Lung (tissue), 12 donors: ENCODE measurements around the gene SLC9A5. TPM values are rescaled to one million over a fixed set of nuclear protein-coding genes. Genes with fewer than 3 reads are reported as not detected.

Source experiments
- ATAC-seq: fragments of 200-7000 bp; cut with Tn5 transposase; one replicate; pipeline ENCODE4 v1.9.1; 2020; ENCODE audit warnings: moderate number of reproducible peaks; ENCODE audit not compliant: insufficient read depth, low FRiP score
- DNase-seq, 3 donors: peaks; one replicate each; pipeline ENCODE4 v3.0.0-alpha.2; 2013 to 2017
- H3K27ac ChIP-seq, 2 donors: one replicate each; pipeline ENCODE4 v1.5.1; 2013; ENCODE audit warnings: mild to moderate bottlenecking in 2 of 2, moderate library complexity in 2 of 2, control low read depth in 1 of 2, inconsistent platforms in 1 of 2, low read depth in 1 of 2, low read length in 1 of 2
- H3K27me3 ChIP-seq, 3 donors: one replicate each; pipeline ENCODE4 v1.5.1; 2013; ENCODE audit warnings: low read length in 2 of 3; ENCODE audit not compliant: control insufficient read depth in 3 of 3, insufficient read depth in 3 of 3
- H3K36me3 ChIP-seq, 4 donors: one replicate each; pipeline ENCODE4 v1.5.1; 2013; ENCODE audit warnings: low read length in 4 of 4, mild to moderate bottlenecking in 1 of 4, moderate library complexity in 1 of 4; ENCODE audit not compliant: control insufficient read depth in 4 of 4, insufficient read depth in 4 of 4
- H3K4me1 ChIP-seq, 5 donors: one replicate each; pipeline ENCODE4 v1.5.1; 2013; ENCODE audit warnings: low read length in 5 of 5, mild to moderate bottlenecking in 2 of 5, moderate library complexity in 1 of 5; ENCODE audit not compliant: control insufficient read depth in 5 of 5, insufficient read depth in 5 of 5
- H3K4me3 ChIP-seq: one replicate; pipeline ENCODE4 v1.5.1; 2013; ENCODE audit warnings: mild to moderate bottlenecking, control low read depth, moderate library complexity
- H3K9ac ChIP-seq, 2 donors: one replicate each; pipeline ENCODE4 v1.5.1; 2013; ENCODE audit warnings: low read length in 2 of 2, control low read depth in 1 of 2; ENCODE audit not compliant: insufficient read depth in 1 of 2
- H3K9me3 ChIP-seq, 4 donors: one replicate each; pipeline ENCODE4 v1.5.1; 2013; ENCODE audit warnings: low read length in 3 of 4, mild to moderate bottlenecking in 1 of 4, moderate library complexity in 1 of 4; ENCODE audit not compliant: control insufficient read depth in 4 of 4, insufficient read depth in 3 of 4
- WGBS, 2 donors: extraction: QIAGEN DNeasy Blood & Tissue Kit; methylation state at CpG; one replicate each; pipeline ENCODE4 v1.1.7; 2013; 5-methylcytosine and 5-hydroxymethylcytosine counted together
- polyA plus RNA-seq, 2 donors: library from polyadenylated mRNA; stranded (reverse); fragments of 200-250 nt; gene quantifications; one replicate each; pipeline ENCODE4 v1.2.1, GENCODE V29; 2013
- total RNA-seq, 2 donors: library from RNA; depleted of rRNA in 1 of 2; stranded (reverse); fragments of >200 nt in 1 of 2; gene quantifications; one replicate each; pipeline ENCODE4 v1.2.1, GENCODE V29; 2014 to 2021
- TF ChIP-seq, protein P1 (sequence below): IDR thresholded peaks from 2 replicates; pipeline ENCODE4 v1.5.1; 2012; ENCODE audit warnings: mild to moderate bottlenecking; ENCODE audit errors: control extremely low read depth, extremely low read depth
- donor health status: control.
- donor health status: control.
- donor health status: Bipolar disorder and iron deficiency.
- donor health status: healthy.
- donor health status: DM: yes; HTN: yes; CAD: no.

SLC9A5 gene
- total and polyA plus RNA-seq, 4 donors, result 1.2 to 5.9 (median 3.3) TPM

DNA sequence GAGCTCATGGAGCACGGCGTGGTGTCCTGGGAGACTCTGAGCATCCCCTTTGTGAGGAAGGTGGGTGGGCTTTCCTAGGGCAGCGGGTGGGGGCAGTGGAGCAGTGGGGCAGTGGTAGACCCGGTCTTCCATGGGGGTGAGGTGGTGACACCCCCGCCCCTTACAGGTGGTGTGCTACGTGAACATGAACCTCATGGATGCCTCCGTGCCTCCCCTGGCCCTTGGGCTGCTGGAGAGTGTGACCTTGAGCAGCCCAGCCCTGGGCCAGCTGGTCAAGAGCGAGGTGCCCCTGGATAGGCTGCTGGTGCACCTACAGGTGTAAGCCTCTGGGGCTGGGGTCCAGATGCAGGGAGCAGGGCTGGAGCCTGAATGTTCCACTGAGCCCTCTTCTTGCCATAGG, 48.3 kb upstream of the SLC9A5 start:
- Histone ChIP-seq H3K4me3 (no peak overlapping the region), H3K27ac (no peak overlapping the region), H3K9me3 (no peaks in the 10 kb centered on the region), H3K27me3 (no peaks in the 10 kb centered on the region), H3K4me1 (peaks cover 0 to 14% (median 0%) of the 10 kb centered on the region in 5 donors), H3K36me3 (peaks cover 13 to 65% (median 23%) of the 10 kb centered on the region in 4 donors), H3K9ac (no peak overlapping the region)
- TF ChIP-seq, protein P1, sequence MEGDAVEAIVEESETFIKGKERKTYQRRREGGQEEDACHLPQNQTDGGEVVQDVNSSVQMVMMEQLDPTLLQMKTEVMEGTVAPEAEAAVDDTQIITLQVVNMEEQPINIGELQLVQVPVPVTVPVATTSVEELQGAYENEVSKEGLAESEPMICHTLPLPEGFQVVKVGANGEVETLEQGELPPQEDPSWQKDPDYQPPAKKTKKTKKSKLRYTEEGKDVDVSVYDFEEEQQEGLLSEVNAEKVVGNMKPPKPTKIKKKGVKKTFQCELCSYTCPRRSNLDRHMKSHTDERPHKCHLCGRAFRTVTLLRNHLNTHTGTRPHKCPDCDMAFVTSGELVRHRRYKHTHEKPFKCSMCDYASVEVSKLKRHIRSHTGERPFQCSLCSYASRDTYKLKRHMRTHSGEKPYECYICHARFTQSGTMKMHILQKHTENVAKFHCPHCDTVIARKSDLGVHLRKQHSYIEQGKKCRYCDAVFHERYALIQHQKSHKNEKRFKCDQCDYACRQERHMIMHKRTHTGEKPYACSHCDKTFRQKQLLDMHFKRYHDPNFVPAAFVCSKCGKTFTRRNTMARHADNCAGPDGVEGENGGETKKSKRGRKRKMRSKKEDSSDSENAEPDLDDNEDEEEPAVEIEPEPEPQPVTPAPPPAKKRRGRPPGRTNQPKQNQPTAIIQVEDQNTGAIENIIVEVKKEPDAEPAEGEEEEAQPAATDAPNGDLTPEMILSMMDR, result no peak
- ATAC-seq, result no peak
- no peak for DNase-seq
- 93 to 99% methylated on average over 8 of the region's 8 CpGs for WGBS, 2 donors

DNA sequence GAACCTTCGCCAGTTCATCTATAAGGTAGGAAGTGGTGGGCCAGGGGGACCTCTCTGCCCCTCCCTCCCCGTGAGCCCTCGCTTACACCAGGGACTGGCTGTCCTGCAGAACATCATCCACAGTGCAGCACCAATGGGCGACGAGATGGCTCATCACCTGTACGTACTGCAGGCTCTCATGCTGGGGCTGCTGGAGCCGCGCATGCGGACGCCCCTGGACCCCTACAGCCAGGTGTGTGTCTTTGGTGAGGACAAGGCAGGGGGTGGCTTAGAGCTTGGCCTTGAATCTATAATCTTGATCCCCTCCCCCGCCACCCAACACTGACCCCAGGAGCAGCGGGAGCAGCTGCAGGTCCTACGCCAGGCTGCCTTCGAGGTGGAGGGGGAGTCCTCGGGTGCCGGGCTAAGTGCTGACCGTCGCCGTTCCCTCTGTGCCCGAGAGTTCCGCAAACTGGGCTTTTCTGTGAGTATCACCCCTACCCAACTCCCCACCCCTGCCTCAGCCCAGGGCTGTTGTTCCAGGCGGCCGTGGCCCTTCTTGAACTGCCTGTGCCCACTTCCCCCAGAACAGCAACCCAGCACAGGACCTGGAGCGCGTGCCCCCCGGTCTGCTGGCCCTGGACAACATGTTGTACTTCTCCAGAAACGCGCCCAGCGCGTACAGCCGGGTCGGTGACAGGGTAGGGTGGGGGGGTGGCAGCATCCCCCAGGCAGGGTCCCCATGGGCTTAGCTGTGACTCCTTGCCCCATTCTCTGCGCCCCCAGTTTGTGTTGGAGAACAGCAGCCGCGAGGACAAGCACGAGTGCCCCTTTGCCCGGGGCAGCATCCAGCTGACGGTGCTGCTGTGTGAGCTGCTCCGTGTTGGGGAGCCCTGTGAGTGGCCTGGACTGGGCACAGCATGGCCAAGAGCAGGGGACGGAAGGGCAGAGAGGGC, 47.1 kb upstream of the SLC9A5 start:
- H3K9me3 ChIP-seq, result no peaks in the 10 kb centered on the region
- TF ChIP-seq, protein P1, result no peak
- DNase-seq (no peak), ATAC-seq (no peak)
- H3K4me1 ChIP-seq, result peaks cover 0 to 14% (median 0%) of the 10 kb centered on the region in 5 donors
- H3K27ac ChIP-seq, result no peak overlapping the region
- H3K9ac ChIP-seq, result no peak overlapping the region
- WGBS, 2 donors, result 96 to 98% methylated on average over 40 of the region's 40 CpGs
- H3K27me3 ChIP-seq, result no peaks in the 10 kb centered on the region
- H3K36me3 ChIP-seq, result peaks cover 10 to 55% (median 15%) of the 10 kb centered on the region in 4 donors
- H3K4me3 ChIP-seq, result no peak overlapping the region

DNA sequence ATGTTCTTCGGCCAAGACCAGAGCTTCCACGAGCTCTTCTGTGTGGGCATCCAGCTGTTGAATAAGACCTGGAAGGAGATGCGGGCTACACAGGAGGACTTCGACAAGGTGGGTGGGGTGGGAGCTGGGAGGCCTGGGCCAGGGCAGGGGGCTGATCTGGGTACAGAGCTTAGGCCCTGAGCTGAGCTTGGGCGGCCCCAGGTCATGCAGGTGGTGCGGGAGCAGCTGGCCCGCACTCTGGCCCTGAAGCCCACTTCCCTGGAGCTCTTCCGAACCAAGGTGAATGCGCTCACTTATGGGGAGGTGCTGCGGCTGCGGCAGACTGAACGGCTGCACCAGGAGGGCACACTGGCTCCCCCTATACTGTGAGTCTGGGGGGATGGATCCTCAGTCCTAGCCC, 46.4 kb upstream of the SLC9A5 start:
- Histone ChIP-seq H3K9me3 (no peaks in the 10 kb centered on the region), H3K27ac (no peak overlapping the region), H3K4me1 (peaks cover 0 to 12% (median 0%) of the 10 kb centered on the region in 5 donors), H3K9ac (no peak overlapping the region), H3K36me3 (peaks cover 6 to 48% (median 11%) of the 10 kb centered on the region in 4 donors), H3K4me3 (no peak overlapping the region), H3K27me3 (no peaks in the 10 kb centered on the region)
- TF ChIP-seq, protein P1, result no peak
- ATAC-seq (no peak), DNase-seq (no peak)
- 97% methylated on average over 11 to 12 of the region's 12 CpGs for WGBS, 2 donors
